HG02938 (cell line): ENCODE results near the gene JMJD4.
"Not testable (repeated sequence)": the region's sequence is repeated elsewhere in the genome, so short reads cannot be mapped to it uniquely, and the experiment has no call there.

Experiments
- ATAC-seq: cut with Tn5 transposase; IDR thresholded peaks from one replicate; pipeline ENCODE4 v1.9.1; 2021; ENCODE audit warnings: mild to moderate bottlenecking, moderate library complexity; ENCODE audit not compliant: unreplicated experiment

The JMJD4 gene

DNA sequence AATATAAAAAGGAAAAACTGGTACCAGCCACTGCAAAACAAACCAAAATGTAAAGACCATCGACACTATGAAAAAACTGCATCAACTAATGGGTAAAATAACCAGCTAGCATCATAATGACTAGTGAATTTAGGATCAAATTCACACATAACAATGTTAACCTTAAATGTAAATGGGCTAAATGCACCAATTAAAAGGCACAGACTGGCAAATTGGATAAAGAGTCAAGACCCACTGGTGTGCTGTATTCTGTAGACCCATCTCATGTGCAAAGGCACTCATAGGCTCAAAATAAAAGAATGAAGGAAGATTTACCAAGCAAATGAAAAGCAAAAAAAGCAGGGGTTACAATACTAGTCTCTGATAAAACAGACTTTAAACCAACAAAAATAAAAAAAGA, 33.5 kb downstream of the JMJD4 start:
- not testable (repeated sequence) for ATAC-seq

DNA sequence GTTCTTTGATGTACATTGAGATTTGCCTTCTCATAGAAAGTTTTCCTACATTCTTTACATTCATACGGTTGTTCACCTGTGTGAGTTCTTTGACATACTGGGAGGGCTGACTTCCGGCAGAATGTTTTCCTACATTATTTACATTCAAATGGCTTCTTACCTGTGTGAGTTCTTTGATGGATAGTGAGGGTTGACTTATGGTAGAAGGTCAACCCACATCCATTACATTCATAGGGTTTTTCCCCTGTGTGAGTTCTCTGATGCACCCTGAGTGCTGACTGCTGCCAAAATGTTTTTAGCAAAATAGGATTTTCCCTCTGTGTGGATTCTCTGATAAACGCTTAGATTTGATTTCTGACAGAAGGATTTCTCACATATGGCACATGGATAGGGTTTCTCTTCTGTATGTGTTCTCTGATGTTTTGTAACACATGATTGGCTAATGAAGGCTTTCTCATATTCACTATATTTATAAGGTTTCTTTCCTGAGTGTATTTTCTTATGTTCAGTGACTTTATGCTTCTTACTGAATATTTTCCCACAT, 37.7 kb downstream of the JMJD4 start:
- no peak for ATAC-seq

- ATAC-seq = no peak
Observed at GRCh38 chr1:227685807-227686206, 49.3 kb downstream of the JMJD4 start.
